Calu3 (cell line): ENCODE data around the gene SLC12A1. TPM values are rescaled to one million over a fixed set of nuclear protein-coding genes. Genes with fewer than 3 reads are reported as not detected.

ENCODE experiments used
- BruUV-seq: library from RNA; stranded (reverse); fragments of 400-500 nt; replicated peaks from 2 replicates; lab custom pipeline; 2021; lab: Mats Ljungman, UMichigan
- CTCF ChIA-PET: fragments of 300-600 bp; sonication (Branson Sonifier 250); formaldehyde crosslinking; loops from one replicate; lab custom pipeline; 2022; ENCODE audit warnings: antibody characterized with exemption; lab: Charles Lee
- DNase-seq: peaks from one replicate; pipeline ENCODE4 v3.0.0; 2022
- H3K27ac Mint-ChIP-seq: one replicate; pipeline ENCODE4 v1.8.0; 2022; ENCODE audit warnings: mixed read lengths; ENCODE audit not compliant: unreplicated experiment
- H3K27me3 Mint-ChIP-seq: one replicate; pipeline ENCODE4 v1.8.0; 2022; ENCODE audit warnings: mixed read lengths; ENCODE audit not compliant: unreplicated experiment
- H3K36me3 Mint-ChIP-seq: one replicate; pipeline ENCODE4 v1.8.0; 2022; ENCODE audit warnings: mild to moderate bottlenecking, moderate library complexity, mixed read lengths; ENCODE audit not compliant: insufficient read depth, unreplicated experiment
- H3K4me1 Mint-ChIP-seq: one replicate; pipeline ENCODE4 v1.8.0; 2022; ENCODE audit warnings: mild to moderate bottlenecking, low read depth, mixed read lengths; ENCODE audit not compliant: unreplicated experiment
- H3K4me3 Mint-ChIP-seq: one replicate; pipeline ENCODE4 v1.8.0; 2022; ENCODE audit warnings: mild to moderate bottlenecking, low read depth, moderate library complexity, mixed read lengths; ENCODE audit not compliant: unreplicated experiment
- H3K9me3 Mint-ChIP-seq: one replicate; pipeline ENCODE4 v1.8.0; 2022; ENCODE audit warnings: low read depth, mixed read lengths; ENCODE audit not compliant: unreplicated experiment
- CTCF ChIP-seq: fragments of 200-600 bp; IDR thresholded peaks from one replicate; pipeline ENCODE4 v1.8.0; 2022; ENCODE audit warnings: antibody characterized with exemption; ENCODE audit not compliant: unreplicated experiment
- intact Hi-C: fragments of 100-400 bp; cut with micrococcal nuclease; formaldehyde crosslinking; loops from one replicate; pipeline ENCODE4 v1.10.0; 2022; ENCODE audit not compliant: unreplicated experiment
- total RNA-seq: library from RNA; stranded (reverse); gene quantifications from 2 replicates; pipeline ENCODE4 v1.2.3, GENCODE V29; 2022

The SLC12A1 gene
- total RNA-seq, 1 experiment from 2014 or later = not detected

DNA sequence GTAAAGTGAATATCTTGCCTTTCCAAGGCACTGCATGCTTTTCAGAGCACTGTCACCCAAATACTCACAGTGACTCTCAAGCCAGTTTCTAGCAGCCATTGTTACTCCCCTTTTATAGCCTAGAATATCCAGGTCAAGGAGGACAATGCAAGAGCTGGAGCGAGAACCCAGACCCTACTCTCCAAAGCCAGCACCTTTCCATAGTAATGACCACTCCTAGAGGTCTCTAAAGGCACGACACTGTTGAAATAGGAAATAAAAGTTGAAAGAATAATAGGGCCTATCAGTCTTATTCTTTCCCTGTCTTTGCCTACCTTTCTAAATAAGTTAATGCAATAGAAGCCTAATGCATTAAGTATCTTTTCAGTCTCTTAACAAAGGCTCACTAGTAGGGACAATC is 91.6 kb downstream of the SLC12A1 start:
- CTCF ChIA-PET = no interaction called here
- Mint-ChIP-seq H3K4me3 (no peak overlapping the region), H3K27ac (no peak overlapping the region), H3K36me3 (no peaks in the 10 kb centered on the region), H3K4me1 (no peaks in the 10 kb centered on the region), H3K9me3 (no peaks in the 10 kb centered on the region), H3K27me3 (peaks cover 16% of the 10 kb centered on the region)
- no TSS peak for BruUV-seq
- intact Hi-C loops = no loop called here
- no peak for TF ChIP-seq CTCF
- DNase-seq = no peak

DNA sequence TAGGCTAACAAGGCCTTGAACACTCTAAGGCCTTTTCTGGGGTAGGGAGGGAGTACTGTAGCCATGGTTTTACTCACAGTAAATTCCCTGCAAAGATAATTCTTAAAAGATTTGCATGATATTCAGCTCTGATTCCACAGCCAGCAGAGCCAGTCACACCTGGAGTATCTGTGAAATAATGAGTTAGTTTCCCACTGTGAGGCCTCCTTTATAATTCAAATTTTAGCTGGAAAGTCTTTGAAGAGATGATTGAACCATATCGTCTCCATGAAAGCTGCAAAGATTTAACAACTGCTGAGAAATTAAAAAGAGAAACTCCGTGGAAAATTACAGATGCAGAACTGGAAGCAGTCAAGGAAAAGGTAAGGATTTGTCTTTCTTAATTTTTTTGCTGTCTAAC is 92.8 kb downstream of the SLC12A1 start:
- CTCF ChIA-PET = no interaction called here
- Mint-ChIP-seq H3K27me3 (peaks cover 16% of the 10 kb centered on the region), H3K27ac (no peak overlapping the region), H3K4me1 (no peaks in the 10 kb centered on the region), H3K4me3 (no peak overlapping the region), H3K36me3 (no peaks in the 10 kb centered on the region), H3K9me3 (no peaks in the 10 kb centered on the region)
- no peak for TF ChIP-seq CTCF
- no peak for DNase-seq
- intact Hi-C loops = no loop called here
- BruUV-seq = no TSS peak

GRCh38 chr15:48300038-48300437 is 93.9 kb downstream of the SLC12A1 start:
- no peaks in the 10 kb centered on the region for H3K9me3 Mint-ChIP-seq
- CTCF ChIA-PET = no interaction called here
- H3K36me3 Mint-ChIP-seq = no peaks in the 10 kb centered on the region
- no peak overlapping the region for H3K27ac Mint-ChIP-seq
- H3K4me1 Mint-ChIP-seq = no peaks in the 10 kb centered on the region
- intact Hi-C loops = no loop called here
- no peak for DNase-seq
- TF ChIP-seq CTCF = no peak
- no TSS peak for BruUV-seq
- peaks cover 12% of the 10 kb centered on the region for H3K27me3 Mint-ChIP-seq
- H3K4me3 Mint-ChIP-seq = no peak overlapping the region

- BruUV-seq = no TSS peak
- CTCF ChIA-PET = no interaction called here
- Mint-ChIP-seq H3K27me3 (no peaks in the 10 kb centered on the region), H3K27ac (no peak overlapping the region), H3K4me3 (no peak overlapping the region), H3K9me3 (no peaks in the 10 kb centered on the region), H3K36me3 (no peaks in the 10 kb centered on the region), H3K4me1 (no peaks in the 10 kb centered on the region)
- DNase-seq = no peak
- no peak for TF ChIP-seq CTCF
- intact Hi-C loops = no loop called here
These were observed 98.3 kb downstream of the SLC12A1 start for GRCh38 chr15:48304398-48304797.
